ENCODE results near the gene TLR9. TPM values are rescaled to one million over a fixed set of nuclear protein-coding genes. Genes with fewer than 3 reads are reported as not detected.
"Not testable (repeated sequence)": the region's sequence is repeated elsewhere in the genome, so short reads cannot be mapped to it uniquely, and the experiment has no call there.

The TLR9 gene
- total RNA-seq, 1 experiment from 2014 or later, result 26.5 TPM

DNA sequence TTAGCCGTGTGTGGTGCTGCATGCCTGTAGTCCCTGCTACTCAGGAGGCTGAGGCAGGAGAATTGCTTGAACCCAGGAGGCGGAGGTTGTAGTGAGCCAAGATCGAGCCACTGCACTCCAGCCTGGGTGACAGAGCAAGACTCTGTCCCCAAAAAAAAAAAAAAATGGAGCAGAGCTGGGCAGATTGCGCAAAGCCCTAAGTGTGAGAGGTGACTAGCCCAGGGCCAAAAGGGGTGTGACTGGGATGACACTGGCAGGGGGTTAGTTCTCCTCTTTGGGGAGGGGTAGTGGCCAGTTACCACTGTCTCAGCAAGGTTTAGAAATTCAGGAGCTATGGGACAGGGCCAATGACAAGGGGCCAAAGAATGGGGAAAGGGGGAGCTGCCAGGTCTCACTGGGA is 47.3 kb downstream of the TLR9 start:
- H3K36me3 ChIP-seq (ENCODE audit: insufficient read depth, low read length); H3K4me2 ChIP-seq (ENCODE audit: low read depth, low read length, poor library complexity, severe bottlenecking); H3K9me2 ChIP-seq (replicated peaks; ENCODE audit: insufficient read depth, low read length); H2AFZ ChIP-seq (ENCODE audit: low read length); H4K20me1 ChIP-seq (ENCODE audit: insufficient read depth, low read depth, low read length); H3K4me3 ChIP-seq (ENCODE audit: low read length); H3K9me3 ChIP-seq (ENCODE audit: low read length); H3K9ac ChIP-seq (ENCODE audit: low read length); H3K27ac ChIP-seq (ENCODE audit: low read length); H3K79me2 ChIP-seq (ENCODE audit: low read length); DNase-seq; H3K27me3 ChIP-seq (ENCODE audit: low read length): not testable (repeated sequence)
- peaks cover 18% of the 10 kb centered on the region for H3K4me1 ChIP-seq (ENCODE audit: low read length)

GRCh38 chr3:52177701-52178042 is 47.8 kb downstream of the TLR9 start:
- no peak overlapping the region for H3K4me3 ChIP-seq (ENCODE audit: low read length)
- H3K9me3 ChIP-seq (ENCODE audit: low read length), result no peaks in the 10 kb centered on the region
- H4K20me1 ChIP-seq (ENCODE audit: insufficient read depth, low read depth, low read length), result no peaks in the 10 kb centered on the region
- peaks cover 18% of the 10 kb centered on the region for H3K4me1 ChIP-seq (ENCODE audit: low read length)
- H3K36me3 ChIP-seq (ENCODE audit: insufficient read depth, low read length), result no peaks in the 10 kb centered on the region
- no peaks in the 10 kb centered on the region for H3K9me2 ChIP-seq (replicated peaks; ENCODE audit: insufficient read depth, low read length)
- no peaks in the 10 kb centered on the region for H3K27me3 ChIP-seq (ENCODE audit: low read length)
- H3K27ac ChIP-seq (ENCODE audit: low read length), result no peak overlapping the region
- no peak overlapping the region for H3K4me2 ChIP-seq (ENCODE audit: low read depth, low read length, poor library complexity, severe bottlenecking)
- H3K9ac ChIP-seq (ENCODE audit: low read length), result no peak overlapping the region
- no peak overlapping the region for H2AFZ ChIP-seq (ENCODE audit: low read length)
- no peak for DNase-seq
- H3K79me2 ChIP-seq (ENCODE audit: low read length), result no peaks in the 10 kb centered on the region

- H3K9me2 ChIP-seq (replicated peaks; ENCODE audit: insufficient read depth, low read length), result no peaks in the 10 kb centered on the region
- no peak overlapping the region for H3K4me2 ChIP-seq (ENCODE audit: low read depth, low read length, poor library complexity, severe bottlenecking)
- peaks cover 18% of the 10 kb centered on the region for H3K4me1 ChIP-seq (ENCODE audit: low read length)
- H2AFZ ChIP-seq (ENCODE audit: low read length), result no peak overlapping the region
- H4K20me1 ChIP-seq (ENCODE audit: insufficient read depth, low read depth, low read length), result no peaks in the 10 kb centered on the region
- H3K27ac ChIP-seq (ENCODE audit: low read length), result no peak overlapping the region
- H3K27me3 ChIP-seq (ENCODE audit: low read length), result no peaks in the 10 kb centered on the region
- no peak overlapping the region for H3K4me3 ChIP-seq (ENCODE audit: low read length)
- no peaks in the 10 kb centered on the region for H3K9me3 ChIP-seq (ENCODE audit: low read length)
- H3K9ac ChIP-seq (ENCODE audit: low read length), result no peak overlapping the region
- no peak for DNase-seq
- H3K36me3 ChIP-seq (ENCODE audit: insufficient read depth, low read length), result no peaks in the 10 kb centered on the region
- no peaks in the 10 kb centered on the region for H3K79me2 ChIP-seq (ENCODE audit: low read length)
Measured at GRCh38 chr3:52176951-52177700, 48.3 kb downstream of the TLR9 start.

DNA sequence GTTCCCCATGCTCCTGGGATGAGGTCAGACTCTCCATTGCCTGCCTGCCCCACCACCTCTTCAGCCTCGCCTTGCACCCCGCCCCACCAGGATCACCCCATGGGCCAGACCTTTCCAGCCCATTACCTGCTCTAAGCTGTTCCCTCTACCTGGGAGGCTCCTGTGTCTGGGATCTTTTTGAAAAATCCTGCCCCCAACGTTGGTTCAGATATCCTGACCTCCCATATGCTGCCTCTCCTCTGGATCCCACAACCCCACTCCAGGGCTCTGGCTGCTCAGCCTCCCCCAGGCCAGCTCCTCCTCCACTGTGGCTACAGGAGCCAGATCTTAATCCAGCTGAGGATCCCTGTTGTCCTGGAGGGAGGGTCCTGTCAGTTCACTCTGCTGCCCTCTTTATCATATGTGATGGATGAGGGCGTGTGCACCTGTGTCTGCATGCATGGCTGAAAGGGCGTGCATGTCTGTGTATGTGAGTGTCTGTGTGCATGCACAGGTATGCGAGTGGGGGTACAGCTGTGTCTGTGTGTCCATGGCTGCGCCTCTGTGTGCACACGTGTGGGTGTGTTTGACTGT is 49.2 kb downstream of the TLR9 start:
- Histone ChIP-seq H3K36me3 (ENCODE audit: insufficient read depth, low read length) (no peaks in the 10 kb centered on the region), H3K27ac (ENCODE audit: low read length) (no peak overlapping the region), H4K20me1 (ENCODE audit: insufficient read depth, low read depth, low read length) (no peaks in the 10 kb centered on the region), H3K9ac (ENCODE audit: low read length) (no peak overlapping the region), H3K4me1 (ENCODE audit: low read length) (peaks cover 13% of the 10 kb centered on the region), H3K4me3 (ENCODE audit: low read length) (no peak overlapping the region), H3K9me3 (ENCODE audit: low read length) (no peaks in the 10 kb centered on the region), H3K4me2 (ENCODE audit: low read depth, low read length, poor library complexity, severe bottlenecking) (no peak overlapping the region), H3K27me3 (ENCODE audit: low read length) (no peaks in the 10 kb centered on the region), H3K9me2 (replicated peaks; ENCODE audit: insufficient read depth, low read length) (no peaks in the 10 kb centered on the region), H2AFZ (ENCODE audit: low read length) (no peak overlapping the region), H3K79me2 (ENCODE audit: low read length) (no peaks in the 10 kb centered on the region)
- no peak for DNase-seq

GRCh38 chr3:52175416-52176179 is 49.8 kb downstream of the TLR9 start:
- H2AFZ ChIP-seq (ENCODE audit: low read length), result no peak overlapping the region
- no peaks in the 10 kb centered on the region for H3K79me2 ChIP-seq (ENCODE audit: low read length)
- no peaks in the 10 kb centered on the region for H3K27me3 ChIP-seq (ENCODE audit: low read length)
- no peak overlapping the region for H3K9ac ChIP-seq (ENCODE audit: low read length)
- DNase-seq, result no peak
- no peak overlapping the region for H3K27ac ChIP-seq (ENCODE audit: low read length)
- peaks cover 7% of the 10 kb centered on the region for H3K4me1 ChIP-seq (ENCODE audit: low read length)
- H3K36me3 ChIP-seq (ENCODE audit: insufficient read depth, low read length), result no peaks in the 10 kb centered on the region
- H3K4me3 ChIP-seq (ENCODE audit: low read length), result no peak overlapping the region
- H3K9me2 ChIP-seq (replicated peaks; ENCODE audit: insufficient read depth, low read length), result no peaks in the 10 kb centered on the region
- H3K4me2 ChIP-seq (ENCODE audit: low read depth, low read length, poor library complexity, severe bottlenecking), result no peak overlapping the region
- H3K9me3 ChIP-seq (ENCODE audit: low read length), result no peaks in the 10 kb centered on the region
- no peaks in the 10 kb centered on the region for H4K20me1 ChIP-seq (ENCODE audit: insufficient read depth, low read depth, low read length)

DNA sequence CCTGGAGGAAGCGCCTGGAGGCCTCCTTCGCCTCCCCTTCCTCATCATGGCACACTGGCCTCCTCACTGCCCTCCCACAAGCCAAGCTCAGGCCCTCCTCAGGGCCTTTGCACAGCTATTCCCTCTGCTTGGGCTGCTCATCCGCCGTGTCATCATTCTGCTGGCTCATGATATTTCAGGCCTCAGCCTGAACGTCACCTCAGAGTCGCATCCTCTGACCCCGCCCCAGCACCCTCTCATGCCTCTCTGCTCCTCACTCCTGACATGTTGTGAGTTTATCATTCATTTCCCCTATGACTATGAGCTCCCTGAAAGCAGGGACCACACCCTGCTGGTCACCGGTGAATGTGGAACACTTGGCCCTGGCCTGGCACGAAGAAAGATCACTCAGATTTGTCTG is 50.5 kb downstream of the TLR9 start:
- Histone ChIP-seq H3K9ac (ENCODE audit: low read length) (no peak overlapping the region), H3K36me3 (ENCODE audit: insufficient read depth, low read length) (no peaks in the 10 kb centered on the region), H3K4me3 (ENCODE audit: low read length) (no peak overlapping the region), H2AFZ (ENCODE audit: low read length) (no peak overlapping the region), H3K9me2 (replicated peaks; ENCODE audit: insufficient read depth, low read length) (no peaks in the 10 kb centered on the region), H3K27me3 (ENCODE audit: low read length) (no peaks in the 10 kb centered on the region), H3K9me3 (ENCODE audit: low read length) (no peaks in the 10 kb centered on the region), H3K4me2 (ENCODE audit: low read depth, low read length, poor library complexity, severe bottlenecking) (no peak overlapping the region), H4K20me1 (ENCODE audit: insufficient read depth, low read depth, low read length) (no peaks in the 10 kb centered on the region), H3K79me2 (ENCODE audit: low read length) (no peaks in the 10 kb centered on the region), H3K27ac (ENCODE audit: low read length) (no peak overlapping the region), H3K4me1 (ENCODE audit: low read length) (peaks cover under 1% of the 10 kb centered on the region)
- DNase-seq, result no peak

- H3K4me2 ChIP-seq (ENCODE audit: low read depth, low read length, poor library complexity, severe bottlenecking), result no peak overlapping the region
- no peaks in the 10 kb centered on the region for H3K79me2 ChIP-seq (ENCODE audit: low read length)
- H3K4me1 ChIP-seq (ENCODE audit: low read length), result no peaks in the 10 kb centered on the region
- H3K9me3 ChIP-seq (ENCODE audit: low read length), result no peaks in the 10 kb centered on the region
- H3K9ac ChIP-seq (ENCODE audit: low read length), result no peak overlapping the region
- no peaks in the 10 kb centered on the region for H4K20me1 ChIP-seq (ENCODE audit: insufficient read depth, low read depth, low read length)
- H3K9me2 ChIP-seq (replicated peaks; ENCODE audit: insufficient read depth, low read length), result no peaks in the 10 kb centered on the region
- no peaks in the 10 kb centered on the region for H3K27me3 ChIP-seq (ENCODE audit: low read length)
- H2AFZ ChIP-seq (ENCODE audit: low read length), result no peak overlapping the region
- no peaks in the 10 kb centered on the region for H3K36me3 ChIP-seq (ENCODE audit: insufficient read depth, low read length)
- DNase-seq, result no peak
- no peak overlapping the region for H3K27ac ChIP-seq (ENCODE audit: low read length)
- no peak overlapping the region for H3K4me3 ChIP-seq (ENCODE audit: low read length)
Measured at GRCh38 chr3:52173101-52173500, 52.3 kb downstream of the TLR9 start.

DNA sequence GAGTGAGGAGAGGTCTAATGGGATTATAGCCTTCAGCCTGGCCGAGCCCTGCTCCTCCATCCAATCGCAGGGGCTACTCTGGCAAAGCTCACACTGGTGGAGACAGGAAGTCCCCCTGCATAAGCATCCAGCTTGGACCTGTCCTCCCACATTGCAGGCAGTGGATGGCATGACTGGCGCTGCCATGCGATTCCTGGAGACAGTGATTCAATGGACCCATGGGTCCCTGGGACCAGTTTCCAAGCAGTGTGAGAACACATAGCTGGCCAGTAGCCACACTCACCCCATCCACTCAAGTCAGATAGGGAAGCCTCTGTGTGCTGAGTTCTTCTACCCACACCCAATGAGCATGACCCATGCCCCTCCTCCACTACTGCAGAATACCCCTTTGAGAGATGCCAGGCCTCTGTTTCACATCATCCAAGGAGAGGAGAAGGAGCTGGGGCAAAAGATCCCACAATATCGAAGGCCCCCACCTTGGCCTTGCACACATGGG is 53.1 kb downstream of the TLR9 start:
- no peaks in the 10 kb centered on the region for H4K20me1 ChIP-seq (ENCODE audit: insufficient read depth, low read depth, low read length)

More for the DNA sequence above, 53.1 kb downstream of the TLR9 start:
- Histone ChIP-seq H3K79me2 (ENCODE audit: low read length) (no peaks in the 10 kb centered on the region), H3K4me2 (ENCODE audit: low read depth, low read length, poor library complexity, severe bottlenecking) (no peak overlapping the region), H3K9ac (ENCODE audit: low read length) (no peak overlapping the region), H2AFZ (ENCODE audit: low read length) (no peak overlapping the region), H3K36me3 (ENCODE audit: insufficient read depth, low read length) (no peaks in the 10 kb centered on the region), H3K9me3 (ENCODE audit: low read length) (no peaks in the 10 kb centered on the region), H3K27ac (ENCODE audit: low read length) (no peak overlapping the region), H3K9me2 (replicated peaks; ENCODE audit: insufficient read depth, low read length) (no peaks in the 10 kb centered on the region), H3K27me3 (ENCODE audit: low read length) (no peaks in the 10 kb centered on the region), H3K4me1 (ENCODE audit: low read length) (peaks cover 4% of the 10 kb centered on the region), H3K4me3 (ENCODE audit: low read length) (no peak overlapping the region)
- DNase-seq, result no peak

Measured in Karpas-422 (cell line).